HepG2 (cell line): ENCODE measurements around the gene RAB42. TPM values are rescaled to one million over a fixed set of nuclear protein-coding genes. Genes with fewer than 3 reads are reported as not detected.
A peak's percentile ranks its signal among the peaks of the same experiment; 100 is the strongest.

Experiments
- AGO1 ChIP-seq: fragments of 200-400 bp; formaldehyde crosslinking; IDR thresholded peaks from 2 replicates; pipeline ENCODE4 v1.6.1; 2017; ENCODE audit warnings: mild to moderate bottlenecking, low read depth, low read length, moderate library complexity; ENCODE audit not compliant: poor library complexity, severe bottlenecking
- ATF2 ChIP-seq: sonication (generic); formaldehyde crosslinking; IDR thresholded peaks from 2 replicates; pipeline ENCODE4 v1.4.0; 2020; ENCODE audit warnings: missing genetic modification reagents
- BRD4 ChIP-seq: sonication (generic); formaldehyde crosslinking; IDR thresholded peaks from 2 replicates; pipeline ENCODE4 v1.4.0; 2020; ENCODE audit warnings: missing genetic modification reagents
- CSRNP1 ChIP-seq: sonication (generic); formaldehyde crosslinking; IDR thresholded peaks from 2 replicates; pipeline ENCODE4 v1.8.1; 2023; ENCODE audit warnings: mild to moderate bottlenecking, missing genetic modification reagents
- DNMT1 ChIP-seq: sonication (generic); formaldehyde crosslinking; IDR thresholded peaks from 2 replicates; pipeline ENCODE4 v1.5.1; 2020; ENCODE audit warnings: mild to moderate bottlenecking, missing genetic modification reagents
- FOXC1 ChIP-seq: sonication (generic); formaldehyde crosslinking; IDR thresholded peaks from 2 replicates; pipeline ENCODE4 v1.8.0; 2022; ENCODE audit warnings: mild to moderate bottlenecking, missing genetic modification reagents, borderline replicate concordance
- KLF12 ChIP-seq: sonication (generic); formaldehyde crosslinking; IDR thresholded peaks from 2 replicates; pipeline ENCODE4 v1.4.0; 2020; ENCODE audit warnings: missing genetic modification reagents, borderline replicate concordance
- MAFK ChIP-seq, 2 experiments: IDR thresholded peaks in 1 of 2; conservative IDR thresholded peaks in 1 of 2; 2 replicates each; pipeline ENCODE4 v1.6.1; 2011; ENCODE audit warnings: improper control_type of control experiment in 2 of 2, low read length in 2 of 2
- NFATC3 ChIP-seq: sonication (generic); formaldehyde crosslinking; IDR thresholded peaks from 2 replicates; pipeline ENCODE4 v1.5.1; 2020; ENCODE audit warnings: mild to moderate bottlenecking, missing genetic modification reagents
- NFYB ChIP-seq: sonication (generic); formaldehyde crosslinking; IDR thresholded peaks from 2 replicates; pipeline ENCODE4 v1.4.0; 2020; ENCODE audit warnings: missing genetic modification reagents
- PAX8 ChIP-seq: sonication (generic); formaldehyde crosslinking; IDR thresholded peaks from 2 replicates; pipeline ENCODE4 v1.8.0; 2022; ENCODE audit warnings: mild to moderate bottlenecking, missing genetic modification reagents, borderline replicate concordance
- PHF8 ChIP-seq: sonication (generic); formaldehyde crosslinking; IDR thresholded peaks from 2 replicates; pipeline ENCODE4 v1.5.0; 2020; ENCODE audit warnings: missing genetic modification reagents
- SNAI1 ChIP-seq: sonication (generic); formaldehyde crosslinking; IDR thresholded peaks from 2 replicates; pipeline ENCODE4 v1.5.0; 2020; ENCODE audit warnings: mild to moderate bottlenecking, missing genetic modification reagents, borderline replicate concordance
- STAT5B ChIP-seq: sonication (generic); formaldehyde crosslinking; IDR thresholded peaks from 2 replicates; pipeline ENCODE4 v1.4.0; 2020; ENCODE audit warnings: missing genetic modification reagents
- TEAD2 ChIP-seq: sonication (generic); formaldehyde crosslinking; IDR thresholded peaks from 2 replicates; pipeline ENCODE4 v1.9.0; 2021; ENCODE audit warnings: missing genetic modification reagents
- TFDP2 ChIP-seq: sonication (generic); formaldehyde crosslinking; IDR thresholded peaks from 2 replicates; pipeline ENCODE4 v1.4.0; 2020; ENCODE audit warnings: missing genetic modification reagents
- TGIF2 ChIP-seq: IDR thresholded peaks from 2 replicates; pipeline ENCODE4 v1.6.1; 2016; ENCODE audit warnings: control low read depth, missing compliant biosample characterization
- YY1 ChIP-seq: IDR thresholded peaks from 2 replicates; pipeline ENCODE4 v1.6.1; 2011; ENCODE audit warnings: low read length, low read depth, moderate library complexity, mild to moderate bottlenecking; ENCODE audit not compliant: insufficient read depth, insufficient replicate concordance
- ZGPAT ChIP-seq: IDR thresholded peaks from 2 replicates; pipeline ENCODE4 v1.6.1; 2016; ENCODE audit warnings: mild to moderate bottlenecking
- ZNF235 ChIP-seq: sonication (generic); formaldehyde crosslinking; IDR thresholded peaks from 2 replicates; pipeline ENCODE4 v1.8.1; 2023; ENCODE audit warnings: mild to moderate bottlenecking, missing genetic modification reagents, borderline replicate concordance
- ZNF441 ChIP-seq: sonication (generic); formaldehyde crosslinking; IDR thresholded peaks from 2 replicates; pipeline ENCODE4 v1.7.0; 2021; ENCODE audit warnings: missing genetic modification reagents, borderline replicate concordance
- ZNF615 ChIP-seq: sonication (generic); formaldehyde crosslinking; IDR thresholded peaks from 2 replicates; pipeline ENCODE4 v1.5.0; 2020; ENCODE audit warnings: mild to moderate bottlenecking, missing genetic modification reagents, borderline replicate concordance
- ZNF629 ChIP-seq: sonication (generic); formaldehyde crosslinking; conservative IDR thresholded peaks from 2 replicates; pipeline ENCODE4 v1.5.0; 2020; ENCODE audit warnings: missing genetic modification reagents
- ZNF75D ChIP-seq: sonication (generic); formaldehyde crosslinking; IDR thresholded peaks from 2 replicates; pipeline ENCODE4 v1.8.1; 2023; ENCODE audit warnings: missing genetic modification reagents, mild to moderate bottlenecking, borderline replicate concordance
- ZNF879 ChIP-seq: sonication (generic); formaldehyde crosslinking; IDR thresholded peaks from 2 replicates; pipeline ENCODE4 v1.8.1; 2023; ENCODE audit warnings: missing genetic modification reagents
- ZSCAN31 ChIP-seq: sonication (generic); formaldehyde crosslinking; IDR thresholded peaks from 2 replicates; pipeline ENCODE4 v1.5.0; 2020; ENCODE audit warnings: low read depth, mild to moderate bottlenecking, missing genetic modification reagents
- polyA plus RNA-seq, 8 experiments: library from polyadenylated mRNA; depleted of rRNA in 3 of 8; stranded (reverse) in 7 of 8; unstranded in 1 of 8; fragments of >200 nt; fragmentation: Illumina TruSeq in 4 of 8; extraction: Trizol in 4 of 8; gene quantifications; 2 replicates each; pipeline versions ENCODE4 v1.2.1 to v1.2.3, GENCODE V29; 2011 to 2016; ENCODE audit warnings: low read depth in 4 of 8, missing spikeins in 1 of 8, mixed read lengths in 1 of 8; ENCODE audit not compliant: insufficient read depth in 1 of 8
- total RNA-seq, 5 experiments: library from RNA; depleted of rRNA; stranded (reverse); fragments of >200 nt; fragmentation: Illumina TruSeq; extraction: Trizol; gene quantifications; 2 replicates each; pipeline ENCODE4 v1.2.3, GENCODE V29; 2016; ENCODE audit warnings: low read depth in 1 of 5

The RAB42 gene
- total and polyA plus RNA-seq, 2 of the 13 experiments (the other 11 are each of a cell fraction or from before 2014, with no cell fraction given): 10.4 to 166 TPM

GRCh38 chr1:28591708-28592320, at the start of gene RAB42 (continued):
- TF ChIP-seq NFYB (CRISPR knock-in tag) (no peak), STAT5B (CRISPR knock-in tag) (no peak), SNAI1 (CRISPR knock-in tag) (no peak), ZNF629 (CRISPR knock-in tag) (no peak; the same call in 1 of the 2 replicates), BRD4 (CRISPR knock-in tag) (no peak; the same call in 1 of the 2 replicates), YY1 (peak; percentile 18), ZNF441 (no peak), TEAD2 (CRISPR knock-in tag) (no peak), ZGPAT (CRISPR knock-in tag) (no peak), ZNF75D (no peak), NFATC3 (no peak), TGIF2 (CRISPR knock-in tag) (peak; percentile 37; the same call in 1 of the 2 replicates), CSRNP1 (CRISPR knock-in tag) (no peak), PHF8 (CRISPR knock-in tag) (0 out of 2 replicates have a peak, but pooled peaks have one; percentile 24), AGO1 (no peak), KLF12 (CRISPR knock-in tag) (no peak), ZSCAN31 (CRISPR knock-in tag) (no peak), MAFK (conservative IDR thresholded peaks at IDR 0.05 in 1 of 2, IDR thresholded peaks at IDR 0.05 in 1 of 2; ENCODE audit: low read length in 2 of 2) (no peak), TFDP2 (CRISPR knock-in tag) (no peak; the same call in 1 of the 2 replicates), ATF2 (CRISPR knock-in tag) (0 out of 2 replicates have a peak, but pooled peaks have one; percentile 25), ZNF879 (no peak), FOXC1 (CRISPR knock-in tag) (no peak), ZNF615 (CRISPR knock-in tag) (no peak), DNMT1 (CRISPR knock-in tag) (no peak), ZNF235 (CRISPR knock-in tag) (no peak), PAX8 (CRISPR knock-in tag) (no peak)
